GM23338 (cell line): ENCODE results near the gene CDHR2. TPM values are rescaled to one million over a fixed set of nuclear protein-coding genes. Genes with fewer than 3 reads are reported as not detected.

Experiments used
- ATAC-seq: fragments of 200-7000 bp; cut with Tn5 transposase; 3 replicates; pipeline ENCODE4 v1.9.1; 2020
- DNase-seq: peaks from one replicate; pipeline ENCODE4 v3.0.0-alpha.2; 2015; ENCODE audit warnings: low spot score
- H2AFZ ChIP-seq: fragments of 200-600 bp; sonication (generic); 2 replicates; pipeline ENCODE4 v1.8.0; 2016; ENCODE audit warnings: antibody characterized with exemption, mild to moderate bottlenecking, moderate library complexity
- H3F3A ChIP-seq: fragments of 200-600 bp; sonication (generic); replicated peaks from 2 replicates; pipeline ENCODE4 v1.8.0; 2017; ENCODE audit warnings: antibody characterized with exemption, mixed run types, low read depth
- H3K27ac ChIP-seq: fragments of 200-600 bp; sonication (generic); 2 replicates; pipeline ENCODE4 v1.6.1; 2016; ENCODE audit warnings: low read depth
- H3K27me3 ChIP-seq: fragments of 200-600 bp; sonication (generic); 2 replicates; pipeline ENCODE4 v1.8.0; 2016; ENCODE audit warnings: mild to moderate bottlenecking, mixed run types, moderate library complexity; ENCODE audit not compliant: insufficient read depth
- H3K36me3 ChIP-seq: fragments of 200-600 bp; sonication (generic); 2 replicates; pipeline ENCODE4 v1.8.0; 2016; ENCODE audit warnings: mild to moderate bottlenecking; ENCODE audit not compliant: insufficient read depth
- H3K4me1 ChIP-seq: fragments of 200-600 bp; sonication (generic); 2 replicates; pipeline ENCODE4 v1.8.0; 2016; ENCODE audit warnings: mild to moderate bottlenecking, moderate library complexity; ENCODE audit not compliant: insufficient read depth
- H3K4me2 ChIP-seq: fragments of 200-600 bp; sonication (generic); 2 replicates; pipeline ENCODE4 v1.7.1; 2017; ENCODE audit warnings: mixed run types
- H3K4me3 ChIP-seq: fragments of 200-600 bp; sonication (generic); 2 replicates; pipeline ENCODE4 v1.6.1; 2016; ENCODE audit warnings: mixed run types
- H3K79me2 ChIP-seq: fragments of 200-600 bp; sonication (generic); replicated peaks from 2 replicates; pipeline ENCODE4 v1.8.0; 2017; ENCODE audit warnings: mild to moderate bottlenecking; ENCODE audit not compliant: insufficient read depth
- H3K9me2 ChIP-seq: fragments of 200-600 bp; sonication (generic); 2 replicates; pipeline ENCODE4 v1.8.0; 2017; ENCODE audit not compliant: insufficient read depth
- H4K20me1 ChIP-seq: fragments of 200-600 bp; sonication (generic); replicated peaks from 2 replicates; pipeline ENCODE4 v1.8.0; 2017; ENCODE audit warnings: mild to moderate bottlenecking; ENCODE audit not compliant: insufficient read depth
- H3K27ac Mint-ChIP-seq: 2 replicates; pipeline ENCODE4 v1.8.0; 2020; ENCODE audit warnings: inconsistent platforms, mild to moderate bottlenecking, moderate library complexity, mixed read lengths
- H3K27me3 Mint-ChIP-seq: 3 replicates; pipeline ENCODE4 v1.8.0; 2022; ENCODE audit warnings: low read depth, mild to moderate bottlenecking, moderate library complexity, mixed read lengths, inconsistent platforms; ENCODE audit not compliant: insufficient read depth, poor library complexity
- H3K36me3 Mint-ChIP-seq: 3 replicates; pipeline ENCODE4 v1.8.0; 2021; ENCODE audit warnings: low read depth, mild to moderate bottlenecking, inconsistent platforms, moderate library complexity, mixed read lengths
- H3K4me1 Mint-ChIP-seq: 3 replicates; pipeline ENCODE4 v1.8.0; 2020; ENCODE audit warnings: mild to moderate bottlenecking, inconsistent platforms, mixed read lengths
- H3K4me3 Mint-ChIP-seq: 3 replicates; pipeline ENCODE4 v1.8.0; 2021; ENCODE audit warnings: moderate library complexity, mild to moderate bottlenecking, inconsistent platforms, mixed read lengths
- H3K9me3 Mint-ChIP-seq: 3 replicates; pipeline ENCODE4 v1.8.0; 2020; ENCODE audit warnings: moderate library complexity, mild to moderate bottlenecking, inconsistent platforms, mixed read lengths
- CREB1 ChIP-seq: fragments of 250-450 bp; sonication (Bioruptor Pico); IDR thresholded peaks from 2 replicates; pipeline ENCODE4 v1.5.0; 2020; ENCODE audit warnings: low read depth, mild to moderate bottlenecking, moderate library complexity
- EZH2 ChIP-seq: fragments of 200-600 bp; sonication (generic); IDR thresholded peaks from one replicate; pipeline ENCODE4 v1.8.0; 2017; ENCODE audit warnings: antibody characterized with exemption, mild to moderate bottlenecking, low read depth; ENCODE audit not compliant: unreplicated experiment
- polyA plus RNA-seq: library from polyadenylated mRNA; unstranded; fragments of >200 nt; fragmentation: Nextera tagmentation; extraction: Ambion mirVana; gene quantifications from 2 replicates; pipeline ENCODE4 v1.2.1, GENCODE V29; 2016
- total RNA-seq: library from RNA; depleted of rRNA; stranded (reverse); fragments of >200 nt; shearing (Covaris generic); gene quantifications from 2 replicates; pipeline ENCODE4 v1.2.3, GENCODE V29; 2014
- TF ChIP-seq, protein P1 (sequence below): IDR thresholded peaks from one replicate; pipeline ENCODE4 v1.6.1; 2018; ENCODE audit warnings: antibody characterized with exemption; ENCODE audit not compliant: unreplicated experiment
- TF ChIP-seq, protein P2 (sequence below), 2 experiments: fragments of 200-600 bp in 1 of 2; sonication (generic) in 1 of 2; conservative IDR thresholded peaks; 2 replicates each; pipeline versions ENCODE4 v1.5.1 to v1.6.1; 2016 to 2017; ENCODE audit warnings: antibody characterized with exemption in 2 of 2, low read depth in 2 of 2, mild to moderate bottlenecking in 2 of 2, moderate library complexity in 1 of 2
- TF ChIP-seq, protein P3 (sequence below): fragments of 250-450 bp; sonication (Bioruptor Pico); IDR thresholded peaks from 2 replicates; pipeline ENCODE4 v1.5.0; 2020; ENCODE audit warnings: mild to moderate bottlenecking, moderate library complexity

The CDHR2 gene
- total and polyA plus RNA-seq, 2 experiments from 2014 or later, result not detected

DNA sequence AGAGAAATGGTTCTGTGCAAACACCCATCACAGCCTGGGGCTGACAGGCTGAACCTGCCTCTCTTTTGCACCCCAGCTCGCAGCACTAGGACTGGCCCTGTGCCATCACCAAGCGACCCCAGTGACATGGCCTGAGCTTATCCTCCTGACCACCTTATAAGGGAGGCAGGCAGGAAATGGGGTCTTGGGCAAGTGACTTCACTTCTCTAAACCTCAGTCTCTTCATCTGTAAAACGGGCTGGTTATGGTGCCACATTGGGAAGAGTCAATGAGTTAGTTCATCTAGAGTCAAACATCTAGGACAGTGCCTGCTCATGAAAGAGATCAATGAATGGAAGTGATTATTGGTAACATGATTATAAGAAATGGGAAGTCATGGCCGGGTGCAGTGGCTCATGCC lies 75.0 kb downstream of the CDHR2 start (continued):
- TF ChIP-seq, protein P1, sequence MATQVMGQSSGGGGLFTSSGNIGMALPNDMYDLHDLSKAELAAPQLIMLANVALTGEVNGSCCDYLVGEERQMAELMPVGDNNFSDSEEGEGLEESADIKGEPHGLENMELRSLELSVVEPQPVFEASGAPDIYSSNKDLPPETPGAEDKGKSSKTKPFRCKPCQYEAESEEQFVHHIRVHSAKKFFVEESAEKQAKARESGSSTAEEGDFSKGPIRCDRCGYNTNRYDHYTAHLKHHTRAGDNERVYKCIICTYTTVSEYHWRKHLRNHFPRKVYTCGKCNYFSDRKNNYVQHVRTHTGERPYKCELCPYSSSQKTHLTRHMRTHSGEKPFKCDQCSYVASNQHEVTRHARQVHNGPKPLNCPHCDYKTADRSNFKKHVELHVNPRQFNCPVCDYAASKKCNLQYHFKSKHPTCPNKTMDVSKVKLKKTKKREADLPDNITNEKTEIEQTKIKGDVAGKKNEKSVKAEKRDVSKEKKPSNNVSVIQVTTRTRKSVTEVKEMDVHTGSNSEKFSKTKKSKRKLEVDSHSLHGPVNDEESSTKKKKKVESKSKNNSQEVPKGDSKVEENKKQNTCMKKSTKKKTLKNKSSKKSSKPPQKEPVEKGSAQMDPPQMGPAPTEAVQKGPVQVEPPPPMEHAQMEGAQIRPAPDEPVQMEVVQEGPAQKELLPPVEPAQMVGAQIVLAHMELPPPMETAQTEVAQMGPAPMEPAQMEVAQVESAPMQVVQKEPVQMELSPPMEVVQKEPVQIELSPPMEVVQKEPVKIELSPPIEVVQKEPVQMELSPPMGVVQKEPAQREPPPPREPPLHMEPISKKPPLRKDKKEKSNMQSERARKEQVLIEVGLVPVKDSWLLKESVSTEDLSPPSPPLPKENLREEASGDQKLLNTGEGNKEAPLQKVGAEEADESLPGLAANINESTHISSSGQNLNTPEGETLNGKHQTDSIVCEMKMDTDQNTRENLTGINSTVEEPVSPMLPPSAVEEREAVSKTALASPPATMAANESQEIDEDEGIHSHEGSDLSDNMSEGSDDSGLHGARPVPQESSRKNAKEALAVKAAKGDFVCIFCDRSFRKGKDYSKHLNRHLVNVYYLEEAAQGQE, result no peak

DNA sequence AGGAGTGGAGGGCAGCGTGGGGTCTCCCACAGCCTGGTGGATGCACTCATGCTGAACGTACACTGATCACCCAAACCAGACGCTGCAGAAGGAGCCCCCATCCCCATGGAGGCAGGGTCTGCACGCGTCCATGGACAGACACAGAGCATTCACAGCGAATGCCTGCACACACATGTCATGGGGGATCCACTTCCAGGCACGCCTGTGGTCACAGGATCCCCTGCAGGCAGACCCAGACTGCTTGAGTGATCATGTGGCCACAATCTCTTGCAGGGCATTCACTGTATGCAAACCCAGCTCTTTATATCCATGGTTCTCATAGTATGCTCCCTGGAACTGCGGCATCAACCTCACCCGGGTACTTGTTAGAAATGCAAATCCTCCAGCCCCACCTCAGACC lies 75.8 kb downstream of the CDHR2 start:
- Histone ChIP-seq H3K4me1 (peaks cover 7% of the 10 kb centered on the region; the same call in 1 of the 2 replicates), H3K27ac (no peak overlapping the region), H3K9me2 (no peaks in the 10 kb centered on the region), H2AFZ (no peak overlapping the region), H3F3A (0 out of 2 replicates have a peak, but pooled peaks cover 5% of the 10 kb centered on the region), H3K27me3 (peaks cover 33% of the 10 kb centered on the region), H4K20me1 (peaks cover 6% of the 10 kb centered on the region; the same call in 1 of the 2 replicates), H3K79me2 (no peaks in the 10 kb centered on the region), H3K36me3 (no peaks in the 10 kb centered on the region), H3K4me2 (no peak overlapping the region), H3K4me3 (no peak overlapping the region)
- H3K36me3 Mint-ChIP-seq, result no peaks in the 10 kb centered on the region
- H3K27ac Mint-ChIP-seq, result no peak overlapping the region
- peaks cover 40% of the 10 kb centered on the region for H3K27me3 Mint-ChIP-seq
- H3K4me3 Mint-ChIP-seq, result no peak overlapping the region
- no peaks in the 10 kb centered on the region; the same call in 2 of the 3 replicates for H3K9me3 Mint-ChIP-seq
- ATAC-seq (no peak), DNase-seq (no peak)
- peaks cover 30% of the 10 kb centered on the region for H3K4me1 Mint-ChIP-seq
- no peak for TF ChIP-seq EZH2
- TF ChIP-seq, protein P2, sequence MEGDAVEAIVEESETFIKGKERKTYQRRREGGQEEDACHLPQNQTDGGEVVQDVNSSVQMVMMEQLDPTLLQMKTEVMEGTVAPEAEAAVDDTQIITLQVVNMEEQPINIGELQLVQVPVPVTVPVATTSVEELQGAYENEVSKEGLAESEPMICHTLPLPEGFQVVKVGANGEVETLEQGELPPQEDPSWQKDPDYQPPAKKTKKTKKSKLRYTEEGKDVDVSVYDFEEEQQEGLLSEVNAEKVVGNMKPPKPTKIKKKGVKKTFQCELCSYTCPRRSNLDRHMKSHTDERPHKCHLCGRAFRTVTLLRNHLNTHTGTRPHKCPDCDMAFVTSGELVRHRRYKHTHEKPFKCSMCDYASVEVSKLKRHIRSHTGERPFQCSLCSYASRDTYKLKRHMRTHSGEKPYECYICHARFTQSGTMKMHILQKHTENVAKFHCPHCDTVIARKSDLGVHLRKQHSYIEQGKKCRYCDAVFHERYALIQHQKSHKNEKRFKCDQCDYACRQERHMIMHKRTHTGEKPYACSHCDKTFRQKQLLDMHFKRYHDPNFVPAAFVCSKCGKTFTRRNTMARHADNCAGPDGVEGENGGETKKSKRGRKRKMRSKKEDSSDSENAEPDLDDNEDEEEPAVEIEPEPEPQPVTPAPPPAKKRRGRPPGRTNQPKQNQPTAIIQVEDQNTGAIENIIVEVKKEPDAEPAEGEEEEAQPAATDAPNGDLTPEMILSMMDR (conservative IDR thresholded peaks at IDR 0.05; ENCODE audit: low read depth in 2 of 2), result no peak
- TF ChIP-seq CREB1 (CRISPR knock-in tag), result no peak
- TF ChIP-seq, protein P3, sequence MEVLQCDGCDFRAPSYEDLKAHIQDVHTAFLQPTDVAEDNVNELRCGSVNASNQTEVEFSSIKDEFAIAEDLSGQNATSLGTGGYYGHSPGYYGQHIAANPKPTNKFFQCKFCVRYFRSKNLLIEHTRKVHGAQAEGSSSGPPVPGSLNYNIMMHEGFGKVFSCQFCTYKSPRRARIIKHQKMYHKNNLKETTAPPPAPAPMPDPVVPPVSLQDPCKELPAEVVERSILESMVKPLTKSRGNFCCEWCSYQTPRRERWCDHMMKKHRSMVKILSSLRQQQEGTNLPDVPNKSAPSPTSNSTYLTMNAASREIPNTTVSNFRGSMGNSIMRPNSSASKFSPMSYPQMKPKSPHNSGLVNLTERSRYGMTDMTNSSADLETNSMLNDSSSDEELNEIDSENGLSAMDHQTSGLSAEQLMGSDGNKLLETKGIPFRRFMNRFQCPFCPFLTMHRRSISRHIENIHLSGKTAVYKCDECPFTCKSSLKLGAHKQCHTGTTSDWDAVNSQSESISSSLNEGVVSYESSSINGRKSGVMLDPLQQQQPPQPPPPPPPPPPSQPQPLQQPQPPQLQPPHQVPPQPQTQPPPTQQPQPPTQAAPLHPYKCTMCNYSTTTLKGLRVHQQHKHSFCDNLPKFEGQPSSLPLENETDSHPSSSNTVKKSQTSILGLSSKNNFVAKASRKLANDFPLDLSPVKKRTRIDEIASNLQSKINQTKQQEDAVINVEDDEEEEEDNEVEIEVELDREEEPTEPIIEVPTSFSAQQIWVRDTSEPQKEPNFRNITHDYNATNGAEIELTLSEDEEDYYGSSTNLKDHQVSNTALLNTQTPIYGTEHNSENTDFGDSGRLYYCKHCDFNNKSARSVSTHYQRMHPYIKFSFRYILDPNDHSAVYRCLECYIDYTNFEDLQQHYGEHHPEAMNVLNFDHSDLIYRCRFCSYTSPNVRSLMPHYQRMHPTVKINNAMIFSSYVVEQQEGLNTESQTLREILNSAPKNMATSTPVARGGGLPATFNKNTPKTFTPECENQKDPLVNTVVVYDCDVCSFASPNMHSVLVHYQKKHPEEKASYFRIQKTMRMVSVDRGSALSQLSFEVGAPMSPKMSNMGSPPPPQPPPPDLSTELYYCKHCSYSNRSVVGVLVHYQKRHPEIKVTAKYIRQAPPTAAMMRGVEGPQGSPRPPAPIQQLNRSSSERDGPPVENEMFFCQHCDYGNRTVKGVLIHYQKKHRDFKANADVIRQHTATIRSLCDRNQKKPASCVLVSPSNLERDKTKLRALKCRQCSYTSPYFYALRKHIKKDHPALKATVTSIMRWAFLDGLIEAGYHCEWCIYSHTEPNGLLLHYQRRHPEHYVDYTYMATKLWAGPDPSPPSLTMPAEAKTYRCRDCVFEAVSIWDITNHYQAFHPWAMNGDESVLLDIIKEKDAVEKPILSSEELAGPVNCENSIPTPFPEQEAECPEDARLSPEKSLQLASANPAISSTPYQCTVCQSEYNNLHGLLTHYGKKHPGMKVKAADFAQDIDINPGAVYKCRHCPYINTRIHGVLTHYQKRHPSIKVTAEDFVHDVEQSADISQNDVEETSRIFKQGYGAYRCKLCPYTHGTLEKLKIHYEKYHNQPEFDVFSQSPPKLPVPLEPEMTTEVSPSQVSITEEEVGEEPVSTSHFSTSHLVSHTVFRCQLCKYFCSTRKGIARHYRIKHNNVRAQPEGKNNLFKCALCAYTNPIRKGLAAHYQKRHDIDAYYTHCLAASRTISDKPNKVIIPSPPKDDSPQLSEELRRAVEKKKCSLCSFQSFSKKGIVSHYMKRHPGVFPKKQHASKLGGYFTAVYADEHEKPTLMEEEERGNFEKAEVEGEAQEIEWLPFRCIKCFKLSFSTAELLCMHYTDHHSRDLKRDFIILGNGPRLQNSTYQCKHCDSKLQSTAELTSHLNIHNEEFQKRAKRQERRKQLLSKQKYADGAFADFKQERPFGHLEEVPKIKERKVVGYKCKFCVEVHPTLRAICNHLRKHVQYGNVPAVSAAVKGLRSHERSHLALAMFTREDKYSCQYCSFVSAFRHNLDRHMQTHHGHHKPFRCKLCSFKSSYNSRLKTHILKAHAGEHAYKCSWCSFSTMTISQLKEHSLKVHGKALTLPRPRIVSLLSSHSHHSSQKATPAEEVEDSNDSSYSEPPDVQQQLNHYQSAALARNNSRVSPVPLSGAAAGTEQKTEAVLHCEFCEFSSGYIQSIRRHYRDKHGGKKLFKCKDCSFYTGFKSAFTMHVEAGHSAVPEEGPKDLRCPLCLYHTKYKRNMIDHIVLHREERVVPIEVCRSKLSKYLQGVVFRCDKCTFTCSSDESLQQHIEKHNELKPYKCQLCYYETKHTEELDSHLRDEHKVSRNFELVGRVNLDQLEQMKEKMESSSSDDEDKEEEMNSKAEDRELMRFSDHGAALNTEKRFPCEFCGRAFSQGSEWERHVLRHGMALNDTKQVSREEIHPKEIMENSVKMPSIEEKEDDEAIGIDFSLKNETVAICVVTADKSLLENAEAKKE (CRISPR knock-in tag), result no peak
